Gastrocnemius medialis (tissue), 4 donors: Measurements from ENCODE around the gene ELAVL2.

Experiments used
- CTCF ChIP-seq, 5 experiments: fragments of 450-650 bp in 3 of 5; fragments of 200-600 bp in 2 of 5; sonication (generic) in 2 of 5; IDR thresholded peaks in 4 of 5; conservative IDR thresholded peaks in 1 of 5; 1 replicate in 4 of 5; 2 replicates in 1 of 5; pipeline ENCODE4 v1.5.1; 2016 to 2019; ENCODE audit warnings: antibody characterized with exemption in 5 of 5, mild to moderate bottlenecking in 3 of 5, moderate library complexity in 3 of 5
- POLR2A ChIP-seq, 2 donors: fragments of 450-650 bp; IDR thresholded peaks; one replicate each; pipeline ENCODE4 v1.6.1; 2017; ENCODE audit warnings: antibody characterized with exemption in 2 of 2, mild to moderate bottlenecking in 2 of 2, moderate library complexity in 2 of 2

- TF ChIP-seq CTCF (IDR thresholded peaks at IDR 0.05 in 4 of 5, conservative IDR thresholded peaks at IDR 0.05 in 1 of 5): no peak
- TF ChIP-seq POLR2A (IDR thresholded peaks at IDR 0.05): no peak
These were observed 3.8 kb upstream of the ELAVL2 start for GRCh38 chr9:23829580-23830475.
